ENCODE data around the gene ACADSB. TPM values are rescaled to one million over a fixed set of nuclear protein-coding genes. Genes with fewer than 3 reads are reported as not detected.

ACADSB gene
- total RNA-seq, 1 experiment from 2014 or later, result 12.8 TPM

- no peak overlapping the region for H2AFZ ChIP-seq
- no peaks in the 10 kb centered on the region for H4K20me1 ChIP-seq (ENCODE audit: insufficient read depth)
- BruUV-seq (replicated peaks), result no TSS peak
- no peak for DNase-seq
- no peak overlapping the region for H3K27ac ChIP-seq
- ChIA-PET POLR2A (ENCODE audit: unreplicated experiment) (no interaction called here), CTCF (no interaction called here)
- no peak for TF ChIP-seq CTCF (conservative IDR thresholded peaks at IDR 0.05)
- TF ChIP-seq EZH2 (IDR thresholded peaks at IDR 0.05; ENCODE audit: low read depth), result no peak
- no peak overlapping the region for H3K4me3 ChIP-seq
- H3K4me2 ChIP-seq, result no peak overlapping the region
- no peaks in the 10 kb centered on the region for H3K36me3 ChIP-seq (ENCODE audit: low read depth)
- H3K4me1 ChIP-seq (replicated peaks; ENCODE audit: insufficient read depth), result peaks cover 3% of the 10 kb centered on the region
- H3K9me2 ChIP-seq (ENCODE audit: insufficient read depth), result no peaks in the 10 kb centered on the region
- intact Hi-C loops (cut with micrococcal nuclease; ENCODE audit: unreplicated experiment), result no loop called here
- H3K9me3 ChIP-seq (ENCODE audit: insufficient read depth, low read depth), result no peaks in the 10 kb centered on the region
- H3K27me3 ChIP-seq (ENCODE audit: insufficient read depth, low read depth), result no peaks in the 10 kb centered on the region
- H3F3A ChIP-seq (ENCODE audit: insufficient read depth, low read depth), result no peaks in the 10 kb centered on the region
- no peaks in the 10 kb centered on the region for H3K79me2 ChIP-seq (ENCODE audit: low read depth)
Observed at GRCh38 chr10:122984708-122985107, 24.1 kb upstream of the ACADSB start.

GRCh38 chr10:122986335-122986734 is 22.5 kb upstream of the ACADSB start:
- Histone ChIP-seq H3K4me3 (no peak overlapping the region), H3K27me3 (ENCODE audit: insufficient read depth, low read depth) (no peaks in the 10 kb centered on the region)
- CTCF ChIA-PET, result no interaction called here

GRCh38 chr10:122988501-122988900 is 20.3 kb upstream of the ACADSB start:
- Histone ChIP-seq H3K36me3 (ENCODE audit: low read depth) (no peaks in the 10 kb centered on the region), H4K20me1 (ENCODE audit: insufficient read depth) (no peaks in the 10 kb centered on the region; the same call in 1 of the 2 replicates), H3K79me2 (ENCODE audit: low read depth) (no peaks in the 10 kb centered on the region), H3K4me3 (no peak overlapping the region), H3K27ac (no peak overlapping the region), H3F3A (ENCODE audit: insufficient read depth, low read depth) (no peaks in the 10 kb centered on the region), H3K4me2 (no peak overlapping the region), H3K4me1 (replicated peaks; ENCODE audit: insufficient read depth) (no peaks in the 10 kb centered on the region), H3K9me2 (ENCODE audit: insufficient read depth) (no peaks in the 10 kb centered on the region), H2AFZ (no peak overlapping the region), H3K9me3 (ENCODE audit: insufficient read depth, low read depth) (no peaks in the 10 kb centered on the region), H3K27me3 (ENCODE audit: insufficient read depth, low read depth) (no peaks in the 10 kb centered on the region)
- TF ChIP-seq EZH2 (IDR thresholded peaks at IDR 0.05; ENCODE audit: low read depth) (no peak), CTCF (conservative IDR thresholded peaks at IDR 0.05) (no peak)
- no TSS peak for BruUV-seq (replicated peaks)
- POLR2A ChIA-PET (ENCODE audit: unreplicated experiment), result no interaction called here
- CTCF ChIA-PET, result no interaction called here
- intact Hi-C loops (cut with micrococcal nuclease; ENCODE audit: unreplicated experiment), result no loop called here
- no peak for DNase-seq

More at GRCh38 chr10:122986335-122986734, 22.5 kb upstream of the ACADSB start:
- no peaks in the 10 kb centered on the region for H3K36me3 ChIP-seq (ENCODE audit: low read depth)
- intact Hi-C loops (cut with micrococcal nuclease; ENCODE audit: unreplicated experiment), result no loop called here
- no peak overlapping the region for H3K4me2 ChIP-seq
- TF ChIP-seq EZH2 (IDR thresholded peaks at IDR 0.05; ENCODE audit: low read depth), result no peak
- no peak for TF ChIP-seq CTCF (conservative IDR thresholded peaks at IDR 0.05)
- DNase-seq, result no peak
- H2AFZ ChIP-seq, result no peak overlapping the region
- no peaks in the 10 kb centered on the region for H3K9me3 ChIP-seq (ENCODE audit: insufficient read depth, low read depth)
- H3K79me2 ChIP-seq (ENCODE audit: low read depth), result no peaks in the 10 kb centered on the region
- H3K27ac ChIP-seq, result no peak overlapping the region
- H3K9me2 ChIP-seq (ENCODE audit: insufficient read depth), result no peaks in the 10 kb centered on the region
- POLR2A ChIA-PET (ENCODE audit: unreplicated experiment), result no interaction called here
- H3F3A ChIP-seq (ENCODE audit: insufficient read depth, low read depth), result no peaks in the 10 kb centered on the region
- no peaks in the 10 kb centered on the region; the same call in 1 of the 2 replicates for H4K20me1 ChIP-seq (ENCODE audit: insufficient read depth)
- H3K4me1 ChIP-seq (replicated peaks; ENCODE audit: insufficient read depth), result no peaks in the 10 kb centered on the region
- no TSS peak for BruUV-seq (replicated peaks)
